Fibroblast of skin of right quadriceps (primary cell): Measurements from ENCODE around the gene AURKA.
"Not testable (repeated sequence)": the region's sequence is repeated elsewhere in the genome, so short reads cannot be mapped to it uniquely, and the experiment has no call there.

Experiments used
- DNase-seq: peaks from one replicate; pipeline ENCODE4 v3.0.0-alpha.2; 2013

The AURKA gene

DNA sequence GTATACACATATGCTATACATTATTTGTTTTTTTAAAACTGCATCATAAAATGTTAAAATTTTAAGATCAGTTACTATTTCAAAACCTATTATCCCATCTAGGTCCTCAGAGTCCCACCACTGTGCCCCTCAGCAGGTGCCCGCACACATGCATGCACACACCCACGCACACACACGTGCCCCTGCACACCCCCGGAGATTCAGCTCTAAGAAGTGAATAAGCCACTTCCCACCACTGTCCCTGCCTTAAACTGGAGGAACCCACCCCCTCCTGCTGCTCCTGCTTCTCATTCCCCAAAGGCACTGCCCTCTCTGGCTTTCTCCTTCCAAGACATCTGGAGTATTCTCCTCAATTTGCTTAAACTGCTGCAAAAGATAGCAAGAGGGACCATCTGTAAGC is 38.7 kb downstream of the AURKA start:
- no peak for DNase-seq

DNA sequence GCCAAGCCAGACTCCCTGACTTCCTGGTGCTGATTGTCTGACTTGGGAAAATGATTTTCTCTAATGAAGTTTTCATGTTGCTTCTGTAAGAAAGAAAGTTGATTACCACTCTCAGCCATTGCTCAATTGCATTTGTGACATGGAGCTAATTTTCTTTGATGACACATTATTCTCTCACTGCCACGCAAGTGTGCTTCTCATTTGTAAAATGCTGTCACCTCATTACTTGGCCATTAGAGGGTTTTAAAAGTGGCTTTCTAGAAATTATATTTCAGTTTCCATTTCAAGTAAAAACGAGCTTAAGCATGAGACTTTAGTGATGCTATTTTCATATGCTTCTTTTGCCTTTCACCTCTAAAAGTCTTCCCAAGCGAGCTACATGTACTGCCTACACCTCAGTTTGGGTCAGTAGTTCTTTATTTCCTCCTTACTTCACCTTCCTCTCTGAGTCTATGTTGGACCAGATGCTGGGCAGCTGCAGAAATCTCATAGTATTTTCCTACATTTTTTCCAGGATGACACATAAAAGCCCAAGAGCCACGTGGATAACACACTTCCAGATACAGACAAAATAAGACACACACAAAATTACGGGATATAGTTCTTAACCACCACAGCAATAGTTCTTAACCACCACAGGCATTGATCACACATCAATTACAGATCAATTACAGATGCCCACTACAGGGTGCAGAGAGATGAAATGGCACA is 39.5 kb downstream of the AURKA start:
- DNase-seq = peak; percentile 18

DNA sequence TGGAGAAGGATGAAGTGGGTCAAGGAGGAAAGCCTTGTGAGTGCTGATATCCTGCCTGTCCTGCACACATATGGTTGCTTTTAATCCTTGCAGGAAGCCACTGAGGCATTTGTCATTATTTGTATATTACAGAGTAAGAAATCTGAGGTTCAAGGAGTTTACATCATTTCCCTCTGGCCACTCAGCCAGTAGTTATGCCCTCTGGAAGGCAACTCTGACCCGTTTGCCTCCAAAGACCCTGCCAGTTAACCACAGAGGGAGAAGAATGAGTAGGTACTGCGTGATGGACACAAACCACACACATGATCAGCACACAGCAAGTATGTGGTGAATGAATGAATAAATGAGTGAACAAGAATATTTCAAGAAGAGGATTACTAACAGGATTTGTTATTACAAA is 41.2 kb downstream of the AURKA start:
- DNase-seq = peak; percentile 39

DNA sequence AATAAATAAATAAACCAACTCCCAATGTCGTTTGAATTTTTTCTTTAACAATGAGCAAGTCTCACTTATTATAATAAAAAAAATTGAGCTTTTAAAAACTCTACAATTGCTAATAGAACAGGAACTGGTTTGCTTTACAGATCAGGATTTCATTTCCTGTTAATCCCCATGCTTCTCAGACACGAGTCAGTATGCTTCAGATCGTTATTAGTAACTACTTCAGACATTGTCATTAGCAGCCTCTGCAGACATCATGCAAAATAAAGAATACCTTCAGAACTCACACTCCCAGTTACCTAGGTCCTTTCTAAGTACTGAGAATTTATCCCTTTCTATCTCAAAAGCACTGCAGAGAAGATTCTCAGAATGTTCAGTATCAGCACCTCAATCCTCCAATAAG is 43.3 kb downstream of the AURKA start:
- no peak for DNase-seq

DNA sequence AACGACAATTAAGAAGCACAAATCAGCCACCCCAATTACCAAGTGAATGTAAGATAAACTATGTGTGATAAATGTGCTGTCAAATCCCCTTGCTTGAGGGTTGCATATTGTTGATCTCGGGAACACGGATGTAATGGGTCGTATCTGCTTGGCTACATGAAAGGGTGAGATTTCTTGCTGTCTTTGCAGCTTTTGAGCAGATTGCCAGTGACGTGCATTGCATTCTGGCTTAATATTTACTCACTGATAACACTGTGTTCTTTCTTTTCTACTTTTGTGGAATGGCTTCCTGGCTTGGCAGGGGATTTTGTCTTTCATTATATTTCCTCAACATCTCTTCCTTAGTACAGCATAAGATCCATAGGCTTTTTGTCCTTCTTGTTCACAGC is 43.7 kb downstream of the AURKA start:
- no peak for DNase-seq

DNA sequence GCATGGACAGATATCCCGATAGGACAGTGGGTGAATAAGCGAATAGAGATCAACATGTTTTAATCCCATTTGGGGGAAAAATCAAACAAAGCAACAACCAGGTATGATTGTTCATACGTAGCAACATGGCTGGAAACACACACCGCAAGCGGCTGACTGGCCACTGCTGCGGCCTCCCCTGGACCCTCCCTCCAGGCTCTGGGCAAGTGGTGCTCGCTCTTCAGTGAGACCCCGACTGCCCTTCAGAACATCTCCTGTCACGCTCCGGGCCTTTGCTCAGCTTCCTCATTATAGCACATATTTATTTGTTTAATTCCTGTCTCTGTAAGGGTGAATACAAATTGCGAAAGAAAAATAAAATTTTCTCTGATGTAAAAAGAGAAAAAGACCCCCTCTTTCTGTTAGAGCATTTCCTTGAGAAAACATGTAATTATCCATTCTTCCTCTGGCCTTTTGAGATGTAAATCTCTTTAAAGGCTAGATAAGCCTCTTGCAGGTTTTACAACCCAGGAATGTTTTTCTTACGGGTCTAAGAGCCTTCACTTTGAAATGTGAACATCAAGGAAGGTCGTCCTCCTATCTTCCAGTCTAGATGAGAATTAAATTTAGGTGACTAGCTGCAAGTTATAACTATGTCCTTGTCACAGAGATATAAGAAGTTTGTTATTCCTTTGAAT is 44.2 kb downstream of the AURKA start:
- DNase-seq = no peak

DNA sequence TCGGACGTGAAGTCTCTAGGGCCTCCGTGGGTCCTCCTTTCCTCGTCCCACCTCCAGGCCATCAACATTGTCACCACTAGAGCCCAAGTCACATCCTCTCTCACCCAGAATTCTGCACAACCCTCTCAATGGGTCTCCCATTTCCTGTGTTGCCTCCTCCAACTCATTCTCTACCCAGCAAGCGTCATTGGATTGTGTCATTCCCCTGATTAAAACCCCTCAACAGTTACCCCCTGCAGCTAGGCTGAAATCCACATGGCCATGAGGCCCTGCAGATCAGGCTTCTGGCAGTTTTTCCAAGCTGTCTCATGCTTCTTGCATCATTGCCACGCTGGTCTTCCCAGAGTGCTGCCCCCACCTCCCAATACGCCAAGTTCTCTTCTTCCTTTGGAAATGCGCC is 46.1 kb downstream of the AURKA start:
- no peak for DNase-seq

DNA sequence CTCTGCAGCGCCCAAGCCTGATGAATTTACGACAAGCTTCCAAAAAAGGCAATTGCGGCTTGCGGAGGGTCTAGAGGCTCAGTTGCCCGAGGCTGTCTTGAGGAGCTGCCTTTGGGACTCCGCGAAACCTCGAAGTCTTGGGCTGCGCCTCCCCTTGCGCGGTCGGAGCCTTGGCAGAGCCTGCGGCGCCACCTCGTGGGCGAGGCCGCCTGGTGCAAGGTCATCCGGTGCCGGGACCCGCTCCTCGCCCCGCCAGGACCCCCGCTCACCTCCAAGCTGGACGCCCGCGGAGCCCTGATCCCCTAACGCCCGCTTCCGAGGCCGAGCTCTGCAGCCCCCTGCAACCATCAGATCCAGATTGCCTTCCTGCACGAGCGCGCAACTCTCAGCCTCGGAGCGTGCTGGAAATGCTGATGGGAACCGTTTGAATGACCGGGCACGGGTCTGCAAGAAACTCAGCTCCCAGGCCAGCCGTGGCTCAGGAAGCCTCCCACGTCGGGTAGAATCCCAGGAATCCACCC is 48.1 kb downstream of the AURKA start:
- DNase-seq = peak; percentile 30

DNA sequence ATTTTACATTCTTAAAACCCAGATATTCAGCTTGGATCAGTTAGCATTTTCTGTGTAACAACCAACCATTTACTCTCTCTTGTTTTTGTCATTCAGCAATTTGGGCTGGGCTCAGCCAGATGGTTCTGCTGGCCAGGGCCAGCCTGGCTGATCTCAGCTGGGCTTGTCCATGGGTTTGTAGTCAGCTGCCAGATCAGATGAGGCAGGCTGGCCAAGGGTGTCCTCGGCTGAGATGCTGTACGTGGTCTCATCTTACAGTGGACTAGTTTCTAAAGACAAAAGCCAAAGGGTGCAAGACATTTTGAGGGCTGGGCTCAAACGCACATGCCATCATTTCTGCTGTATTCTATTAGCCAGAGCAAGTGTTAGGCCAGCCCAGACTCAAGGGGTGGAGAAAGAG is 49.2 kb downstream of the AURKA start:
- no peak for DNase-seq

DNA sequence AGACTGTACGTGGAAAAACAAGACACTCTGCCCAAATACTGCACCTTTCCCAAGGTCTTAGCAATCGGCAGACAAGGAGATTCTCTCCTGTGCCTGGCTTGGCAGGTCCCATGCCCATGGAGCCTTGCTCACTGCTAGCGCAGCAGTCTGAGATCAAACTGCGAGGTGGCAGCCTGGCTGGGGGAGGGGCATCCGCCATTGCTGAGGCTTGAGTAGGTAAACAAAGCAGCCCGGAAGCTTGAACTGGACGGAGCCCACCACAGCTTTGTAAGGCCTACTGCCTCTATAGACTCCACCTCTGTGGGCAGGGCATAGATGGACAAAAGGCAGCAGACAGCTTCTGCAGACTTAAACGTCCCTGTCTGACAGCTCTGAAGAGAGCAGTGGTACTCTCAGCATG is 55.3 kb downstream of the AURKA start:
- not testable (repeated sequence) for DNase-seq

DNA sequence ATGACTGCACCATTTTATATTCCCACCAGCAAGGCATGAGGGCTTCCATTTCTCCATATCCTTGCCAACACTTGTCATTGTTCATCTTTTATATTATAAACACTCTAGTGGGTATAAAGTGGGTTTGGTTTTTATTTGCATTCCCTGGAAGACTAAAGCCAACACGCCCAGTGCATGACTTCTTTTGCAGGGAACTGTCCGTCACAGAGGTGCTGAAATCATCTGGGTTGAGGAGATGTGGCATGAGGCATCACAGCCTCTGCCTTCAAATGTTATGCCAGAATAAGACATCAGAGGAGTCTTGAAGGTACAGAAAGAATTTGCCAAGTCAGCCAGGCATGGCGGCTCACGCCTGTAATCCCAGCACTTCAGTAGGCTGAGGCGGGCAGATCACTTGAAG is 63.2 kb downstream of the AURKA start:
- DNase-seq = no peak

DNA sequence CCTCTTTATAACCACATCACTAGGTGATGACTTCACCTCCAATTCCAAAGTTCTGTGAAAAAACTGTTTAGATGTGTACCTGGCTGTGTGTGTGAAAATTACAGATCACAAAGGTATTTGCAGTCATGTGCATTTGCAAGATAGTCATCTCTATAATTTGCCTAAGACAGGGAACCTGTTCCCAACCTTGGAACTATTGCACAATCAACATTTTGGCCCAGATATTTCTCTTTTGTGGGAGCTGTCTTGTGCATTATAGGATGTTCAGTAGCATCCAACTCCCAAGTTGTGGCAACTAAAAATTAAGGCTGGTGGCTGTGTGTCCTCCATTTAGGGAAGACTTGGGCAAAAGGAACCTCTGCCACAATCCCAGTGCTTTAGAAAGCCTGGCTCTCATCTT is 67.2 kb downstream of the AURKA start:
- DNase-seq = no peak

DNA sequence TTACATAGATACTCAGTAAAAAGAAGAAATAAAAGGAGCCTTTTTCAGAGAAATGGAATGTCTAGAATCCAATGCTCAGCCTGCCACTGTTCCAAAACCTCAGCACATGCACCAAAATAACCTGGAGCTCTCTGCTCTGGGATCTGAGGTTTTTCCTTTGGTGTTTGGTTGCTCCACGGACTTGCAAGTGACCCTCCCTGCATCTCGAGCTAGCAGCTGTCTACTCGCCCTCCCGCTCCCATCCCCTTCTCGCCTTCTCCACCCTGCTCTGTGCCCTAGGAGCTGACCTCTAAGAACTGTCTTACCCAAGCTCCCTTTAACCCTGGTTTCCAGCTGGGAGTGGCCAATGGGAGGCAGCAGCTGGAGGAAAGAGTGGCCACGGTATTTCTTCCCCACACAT is 68.4 kb downstream of the AURKA start:
- no peak for DNase-seq

DNA sequence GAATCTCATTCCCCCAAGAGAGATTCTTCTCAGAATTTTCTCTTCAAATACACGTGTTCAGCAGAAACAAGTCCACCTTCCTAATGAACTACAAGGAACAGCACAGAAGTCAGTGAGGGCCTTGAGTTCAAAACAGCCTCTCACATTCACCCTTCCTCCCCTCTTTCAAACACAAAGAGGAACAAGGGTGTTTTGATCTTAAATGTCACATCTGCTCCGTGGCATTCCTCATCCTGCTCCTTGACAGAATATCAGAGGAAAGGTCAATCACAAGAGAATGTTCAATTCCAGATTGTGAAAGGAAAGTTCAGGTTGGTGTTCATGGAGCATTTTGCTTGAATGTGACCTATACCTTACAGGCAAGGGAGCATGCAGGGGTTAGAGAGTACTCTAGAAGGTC is 68.8 kb downstream of the AURKA start:
- no peak for DNase-seq

DNA sequence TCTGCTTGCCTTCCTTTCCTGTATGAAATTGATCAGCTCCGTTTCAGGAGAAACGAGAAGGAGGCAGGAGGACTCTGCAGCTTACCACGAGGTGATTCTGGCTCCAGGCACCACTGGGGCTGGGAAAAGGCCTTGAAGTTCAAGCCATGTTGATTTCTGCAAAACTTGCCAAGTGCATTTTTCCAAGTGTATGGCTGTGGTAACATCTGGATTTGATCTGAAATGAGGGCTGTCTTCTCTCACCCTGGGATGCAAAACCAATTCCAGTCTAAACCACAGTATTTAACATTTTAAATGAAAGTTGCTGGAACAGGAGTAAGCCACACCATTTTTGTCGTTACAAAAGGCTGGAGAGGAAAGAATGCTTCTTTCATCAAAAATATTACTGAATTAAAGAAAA is 69.3 kb downstream of the AURKA start:
- peak; percentile 10 for DNase-seq
